ENCODE data around the gene RNF4. TPM values are rescaled to one million over a fixed set of nuclear protein-coding genes. Genes with fewer than 3 reads are reported as not detected.
A peak's percentile ranks its signal among the peaks of the same experiment; 100 is the strongest.
"Not testable (repeated sequence)": the region's sequence is repeated elsewhere in the genome, so short reads cannot be mapped to it uniquely, and the experiment has no call there.

Gene RNF4
- total and polyA plus RNA-seq, 4 donors, result 14.8 to 54.7 (median 41.1) TPM

DNA sequence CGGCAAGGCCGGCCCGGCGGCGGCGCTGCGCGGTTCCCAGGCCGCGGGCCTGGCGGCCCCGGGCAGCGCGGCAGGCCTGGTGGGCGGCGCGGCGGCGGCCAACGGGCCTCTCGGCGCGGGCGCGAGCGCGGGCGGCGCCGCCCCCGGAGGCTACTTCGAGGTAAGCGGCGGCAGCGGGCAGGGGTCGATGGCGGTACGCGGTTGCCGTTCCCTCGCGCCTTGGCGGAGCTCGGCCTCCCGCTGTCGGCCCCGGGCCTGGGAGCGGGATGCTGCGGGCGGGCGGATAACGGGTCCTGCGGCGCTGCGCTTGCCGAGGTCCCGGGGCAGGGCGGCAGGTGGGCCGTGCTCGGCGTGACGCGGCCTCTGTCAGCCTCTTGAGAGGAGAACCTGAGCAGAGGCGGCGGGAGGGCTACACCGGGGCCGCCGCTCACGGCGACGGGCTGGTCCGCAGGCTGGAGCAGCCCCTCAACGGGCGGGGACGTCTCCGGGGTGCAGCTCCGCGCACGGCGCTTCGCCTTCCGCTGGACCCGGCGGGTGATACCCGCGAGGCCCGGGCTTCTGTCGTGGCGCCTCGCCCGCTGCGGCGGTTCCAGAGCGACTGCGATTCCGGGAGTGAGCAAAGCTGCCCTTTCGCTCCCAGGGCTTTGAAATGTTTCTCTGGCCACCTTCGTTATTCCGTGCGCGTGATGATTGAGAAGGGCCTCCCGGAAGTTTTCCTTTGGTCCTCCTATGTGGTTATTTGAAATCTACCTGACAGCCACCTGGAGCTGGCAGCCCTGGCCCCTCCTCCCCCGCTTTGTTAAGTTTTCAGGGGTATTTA lies 68.3 kb downstream of the RNF4 start:
- ATAC-seq (ENCODE audit: insufficient read depth, low FRiP score), result no peak

DNA sequence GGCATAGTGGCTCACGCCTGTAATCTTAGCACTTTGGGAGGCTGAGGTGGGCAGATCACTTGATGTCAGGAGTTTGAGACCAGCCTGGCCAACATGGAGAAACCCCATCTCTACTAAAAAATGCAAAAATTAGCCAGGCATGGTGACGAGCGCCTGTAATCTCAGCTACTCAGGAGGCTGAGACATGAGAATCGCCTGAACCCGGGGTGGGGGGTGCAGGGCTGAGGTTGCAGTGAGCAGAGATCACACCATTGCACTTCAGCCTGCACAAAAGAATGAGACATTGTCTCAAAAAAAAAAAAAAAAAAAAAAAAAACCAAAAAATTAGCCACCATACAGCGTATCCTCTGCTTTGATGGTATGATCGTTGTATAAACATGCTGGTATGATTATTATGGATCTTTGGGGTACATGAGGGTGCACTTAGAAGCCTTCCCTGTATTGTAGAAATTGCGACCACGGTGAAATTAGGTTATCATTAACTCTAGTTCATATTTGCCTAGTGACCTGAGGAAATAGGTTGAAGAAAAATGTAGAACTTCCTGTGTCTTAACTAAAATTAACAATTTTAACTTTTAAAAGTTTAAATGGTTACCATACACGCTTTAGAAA lies 74.8 kb downstream of the RNF4 start:
- H3K4me3 ChIP-seq; H3K27ac ChIP-seq (ENCODE audit: low read depth in 1 of 2, low read length in 1 of 2); DNase-seq; H3K9ac ChIP-seq (ENCODE audit: insufficient read depth in 1 of 2, low read length in 2 of 2); H3K9me3 ChIP-seq (ENCODE audit: control insufficient read depth in 4 of 4, insufficient read depth in 3 of 4, low read length in 3 of 4); H3K36me3 ChIP-seq (ENCODE audit: control insufficient read depth in 4 of 4, insufficient read depth in 4 of 4, low read length in 4 of 4); H3K27me3 ChIP-seq (ENCODE audit: control insufficient read depth in 3 of 3, insufficient read depth in 3 of 3, low read length in 2 of 3); ATAC-seq (ENCODE audit: insufficient read depth, low FRiP score); H3K4me1 ChIP-seq (ENCODE audit: control insufficient read depth in 5 of 5, insufficient read depth in 5 of 5, low read length in 5 of 5): not testable (repeated sequence)
- WGBS, 2 donors, result 90 to 93% methylated on average over 10 of the region's 10 CpGs

More for the DNA sequence above, 68.3 kb downstream of the RNF4 start:
- DNase-seq, result peak; percentile 43 to 63 (median 59)
- Histone ChIP-seq H3K4me3 (peak overlapping the region; percentile 93), H3K9ac (ENCODE audit: insufficient read depth in 1 of 2, low read length in 2 of 2) (peak overlapping the region; percentile 39 to 68), H3K27ac (ENCODE audit: low read depth in 1 of 2, low read length in 1 of 2) (peak overlapping the region; percentile 88 to 96), H3K4me1 (ENCODE audit: control insufficient read depth in 5 of 5, insufficient read depth in 5 of 5, low read length in 5 of 5) (peaks cover 0 to 16% (median 8%) of the 10 kb centered on the region in 5 donors), H3K27me3 (ENCODE audit: control insufficient read depth in 3 of 3, insufficient read depth in 3 of 3, low read length in 2 of 3) (no peaks in the 10 kb centered on the region), H3K9me3 (ENCODE audit: control insufficient read depth in 4 of 4, insufficient read depth in 3 of 4, low read length in 3 of 4) (no peaks in the 10 kb centered on the region), H3K36me3 (ENCODE audit: control insufficient read depth in 4 of 4, insufficient read depth in 4 of 4, low read length in 4 of 4) (no peaks in the 10 kb centered on the region)
- TF ChIP-seq, protein P1, sequence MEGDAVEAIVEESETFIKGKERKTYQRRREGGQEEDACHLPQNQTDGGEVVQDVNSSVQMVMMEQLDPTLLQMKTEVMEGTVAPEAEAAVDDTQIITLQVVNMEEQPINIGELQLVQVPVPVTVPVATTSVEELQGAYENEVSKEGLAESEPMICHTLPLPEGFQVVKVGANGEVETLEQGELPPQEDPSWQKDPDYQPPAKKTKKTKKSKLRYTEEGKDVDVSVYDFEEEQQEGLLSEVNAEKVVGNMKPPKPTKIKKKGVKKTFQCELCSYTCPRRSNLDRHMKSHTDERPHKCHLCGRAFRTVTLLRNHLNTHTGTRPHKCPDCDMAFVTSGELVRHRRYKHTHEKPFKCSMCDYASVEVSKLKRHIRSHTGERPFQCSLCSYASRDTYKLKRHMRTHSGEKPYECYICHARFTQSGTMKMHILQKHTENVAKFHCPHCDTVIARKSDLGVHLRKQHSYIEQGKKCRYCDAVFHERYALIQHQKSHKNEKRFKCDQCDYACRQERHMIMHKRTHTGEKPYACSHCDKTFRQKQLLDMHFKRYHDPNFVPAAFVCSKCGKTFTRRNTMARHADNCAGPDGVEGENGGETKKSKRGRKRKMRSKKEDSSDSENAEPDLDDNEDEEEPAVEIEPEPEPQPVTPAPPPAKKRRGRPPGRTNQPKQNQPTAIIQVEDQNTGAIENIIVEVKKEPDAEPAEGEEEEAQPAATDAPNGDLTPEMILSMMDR (IDR thresholded peaks at IDR 0.05; ENCODE audit: control extremely low read depth, extremely low read depth), result no peak
- WGBS, 2 donors, result 1% methylated on average over 68 to 103 of the region's 103 CpGs

DNA sequence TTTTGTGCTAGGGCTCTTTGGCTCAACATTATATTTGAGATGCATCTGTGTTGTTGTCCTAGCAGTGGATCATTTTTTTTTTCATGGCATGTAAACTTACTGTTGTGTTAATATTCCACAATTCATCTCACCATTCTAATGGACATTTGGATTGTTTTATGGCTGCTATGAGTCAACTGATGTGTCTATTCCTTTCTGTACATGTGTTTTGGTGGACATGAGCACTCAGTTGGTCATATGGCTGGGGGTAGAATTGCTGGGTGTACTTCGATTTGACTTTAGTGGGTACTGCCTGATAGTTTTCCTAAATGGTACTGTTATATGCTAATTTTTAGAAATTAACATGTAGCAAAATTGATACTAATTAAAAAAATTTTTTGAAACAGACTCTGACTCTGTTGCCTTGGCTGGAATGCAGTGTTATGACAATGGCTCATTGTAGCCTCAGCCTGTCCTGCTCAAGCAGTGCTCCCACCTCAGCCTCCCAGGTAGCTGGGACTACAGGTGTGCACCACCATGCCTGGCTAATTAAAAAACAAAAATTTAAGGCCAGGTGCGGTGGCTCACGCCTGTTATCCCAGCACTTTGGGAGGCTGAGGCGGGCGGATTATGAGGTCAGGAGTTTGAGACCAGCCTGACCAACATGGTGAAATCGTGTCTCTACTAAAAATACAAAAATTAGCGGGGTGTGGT lies 76.6 kb downstream of the RNF4 start:
- TF ChIP-seq, protein P1 (IDR thresholded peaks at IDR 0.05; ENCODE audit: control extremely low read depth, extremely low read depth), result no peak
- no peak overlapping the region for H3K4me3 ChIP-seq
- peaks cover 0 to 4% (median 3%) of the 10 kb centered on the region in 4 donors for H3K36me3 ChIP-seq (ENCODE audit: control insufficient read depth in 4 of 4, insufficient read depth in 4 of 4, low read length in 4 of 4)
- H3K9ac ChIP-seq (ENCODE audit: insufficient read depth in 1 of 2, low read length in 2 of 2), result no peak overlapping the region
- H3K4me1 ChIP-seq (ENCODE audit: control insufficient read depth in 5 of 5, insufficient read depth in 5 of 5, low read length in 5 of 5), result peaks cover 0 to 4% (median 0%) of the 10 kb centered on the region in 5 donors
- 93 to 98% methylated on average over 7 of the region's 7 CpGs for WGBS, 2 donors
- DNase-seq, result no peak
- H3K27ac ChIP-seq (ENCODE audit: low read depth in 1 of 2, low read length in 1 of 2), result no peak overlapping the region
- H3K27me3 ChIP-seq (ENCODE audit: control insufficient read depth in 3 of 3, insufficient read depth in 3 of 3, low read length in 2 of 3), result no peaks in the 10 kb centered on the region
- no peaks in the 10 kb centered on the region for H3K9me3 ChIP-seq (ENCODE audit: control insufficient read depth in 4 of 4, insufficient read depth in 3 of 4, low read length in 3 of 4)
- no peak for ATAC-seq (ENCODE audit: insufficient read depth, low FRiP score)

DNA sequence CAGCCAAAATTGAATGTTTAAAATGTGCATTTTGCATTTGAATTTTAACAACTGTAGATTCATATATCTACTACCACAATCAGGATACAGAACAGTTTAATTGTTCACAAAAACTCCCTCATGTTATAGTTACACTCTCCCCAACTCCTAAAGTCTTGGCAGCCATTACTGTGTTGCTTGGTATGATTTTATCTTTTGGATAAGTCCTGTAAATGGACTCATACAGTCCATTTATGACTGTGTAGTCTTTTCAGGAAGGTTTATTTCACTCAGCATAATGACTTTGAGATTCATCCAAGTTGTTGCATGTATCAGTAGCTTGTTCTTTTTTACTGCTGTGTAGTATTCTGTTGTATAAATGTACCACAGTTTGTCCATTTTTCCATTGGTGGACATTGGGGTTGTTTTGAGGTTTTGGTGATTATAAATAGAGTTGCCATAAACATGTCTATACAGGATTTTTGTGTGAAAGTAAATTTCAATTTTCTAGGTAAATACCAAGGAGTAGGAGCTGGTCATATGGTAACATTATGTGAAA lies 77.4 kb downstream of the RNF4 start:
- Histone ChIP-seq H3K4me1 (ENCODE audit: control insufficient read depth in 5 of 5, insufficient read depth in 5 of 5, low read length in 5 of 5) (peaks cover 0 to 4% (median 0%) of the 10 kb centered on the region in 5 donors), H3K36me3 (ENCODE audit: control insufficient read depth in 4 of 4, insufficient read depth in 4 of 4, low read length in 4 of 4) (peaks cover 0 to 4% (median 3%) of the 10 kb centered on the region in 4 donors), H3K9ac (ENCODE audit: insufficient read depth in 1 of 2, low read length in 2 of 2) (no peak overlapping the region), H3K27ac (ENCODE audit: low read depth in 1 of 2, low read length in 1 of 2) (no peak overlapping the region), H3K27me3 (ENCODE audit: control insufficient read depth in 3 of 3, insufficient read depth in 3 of 3, low read length in 2 of 3) (no peaks in the 10 kb centered on the region), H3K4me3 (no peak overlapping the region), H3K9me3 (ENCODE audit: control insufficient read depth in 4 of 4, insufficient read depth in 3 of 4, low read length in 3 of 4) (no peaks in the 10 kb centered on the region)
- TF ChIP-seq, protein P1 (IDR thresholded peaks at IDR 0.05; ENCODE audit: control extremely low read depth, extremely low read depth), result no peak
- DNase-seq (no peak), ATAC-seq (ENCODE audit: insufficient read depth, low FRiP score) (no peak)

DNA sequence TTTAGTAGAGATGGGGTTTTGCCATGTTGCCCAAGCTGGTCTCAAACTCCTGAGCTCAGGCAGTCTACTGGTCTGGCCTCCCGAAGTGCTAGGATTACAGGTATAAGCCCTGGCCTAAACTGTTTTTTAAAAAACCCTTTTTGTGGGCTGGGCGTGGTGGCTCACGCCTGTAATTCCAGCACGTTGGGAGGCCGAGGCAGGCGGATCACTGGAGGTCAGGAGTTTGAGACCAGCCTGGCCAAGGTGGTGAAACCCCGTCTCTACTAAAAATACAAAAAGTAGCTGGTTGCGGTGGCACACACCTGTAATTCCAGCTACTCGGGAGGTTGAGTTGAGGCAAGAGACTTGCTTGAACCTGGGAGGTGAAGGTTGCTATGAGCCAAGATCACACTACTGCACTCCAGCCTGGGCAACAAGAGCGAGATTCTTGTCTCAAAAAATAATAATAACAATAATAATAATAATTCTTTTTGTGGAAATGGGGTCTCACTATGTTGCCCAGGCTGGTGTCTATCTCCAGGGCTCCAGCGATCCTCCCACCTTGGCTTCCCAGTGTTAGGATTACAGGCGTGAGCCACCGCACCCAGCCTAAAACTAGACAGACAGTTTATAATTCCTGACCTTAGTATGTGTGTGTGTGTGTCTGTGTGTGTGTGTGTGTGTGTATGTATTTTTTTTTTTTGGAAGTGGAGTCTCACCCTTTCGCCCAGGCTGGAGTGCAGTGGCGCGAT lies 78.2 kb downstream of the RNF4 start:
- H3K4me1 ChIP-seq (ENCODE audit: control insufficient read depth in 5 of 5, insufficient read depth in 5 of 5, low read length in 5 of 5); H3K27ac ChIP-seq (ENCODE audit: low read depth in 1 of 2, low read length in 1 of 2); ATAC-seq (ENCODE audit: insufficient read depth, low FRiP score); H3K36me3 ChIP-seq (ENCODE audit: control insufficient read depth in 4 of 4, insufficient read depth in 4 of 4, low read length in 4 of 4); DNase-seq; H3K4me3 ChIP-seq; H3K9me3 ChIP-seq (ENCODE audit: control insufficient read depth in 4 of 4, insufficient read depth in 3 of 4, low read length in 3 of 4); H3K9ac ChIP-seq (ENCODE audit: insufficient read depth in 1 of 2, low read length in 2 of 2); H3K27me3 ChIP-seq (ENCODE audit: control insufficient read depth in 3 of 3, insufficient read depth in 3 of 3, low read length in 2 of 3): not testable (repeated sequence)
- whole genome bisulfite sequencing, 2 donors, result 96 to 98% methylated on average over 16 of the region's 16 CpGs
